ENCODE data around the gene CYB561A3.

Gene CYB561A3

DNA sequence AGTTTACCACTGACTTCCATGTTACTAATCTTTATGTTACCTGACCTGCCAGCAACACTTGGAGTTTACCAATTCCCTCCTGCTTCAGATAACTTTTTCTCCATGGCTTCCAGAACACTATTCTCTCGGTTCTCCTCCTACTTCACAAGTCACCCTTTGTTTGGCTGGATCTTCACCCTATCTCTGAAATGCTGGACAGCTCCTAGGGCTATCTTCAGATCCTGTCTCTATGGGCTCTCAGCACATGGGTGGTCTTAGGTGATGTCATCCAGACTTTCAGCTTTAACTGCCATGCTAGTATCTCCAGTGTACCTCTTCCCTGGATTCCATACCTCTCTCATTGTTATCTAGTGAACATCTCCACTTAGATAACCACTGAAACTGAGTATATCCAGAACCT is 54.3 kb downstream of the CYB561A3 start:
- peaks cover 98% of the 10 kb centered on the region for H3K36me3 ChIP-seq (ENCODE audit: control insufficient read depth, insufficient read depth, low read length, severe bottlenecking)

DNA sequence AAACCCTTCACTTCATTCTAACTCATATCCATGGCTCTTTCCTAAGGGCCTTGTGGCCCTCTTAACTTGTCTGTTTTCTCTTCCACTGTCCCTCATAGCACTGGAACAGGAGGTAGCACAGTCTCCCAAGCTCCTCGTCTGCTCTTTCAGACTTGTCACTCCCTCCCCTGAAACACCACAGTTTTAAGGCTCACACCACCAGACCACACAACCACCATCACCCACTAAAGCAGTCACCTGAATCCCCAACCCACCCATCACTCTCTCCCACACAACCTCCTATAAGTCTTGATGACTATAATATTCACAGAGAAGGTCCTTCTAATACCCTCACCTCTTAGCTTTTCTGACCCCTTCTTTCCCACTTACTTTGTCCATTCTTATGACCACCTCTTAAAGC is 55.5 kb downstream of the CYB561A3 start:
- no peaks in the 10 kb centered on the region for H3K4me1 ChIP-seq (ENCODE audit: control insufficient read depth, insufficient read depth, low read length)
- peaks cover 98% of the 10 kb centered on the region for H3K36me3 ChIP-seq (ENCODE audit: control insufficient read depth, insufficient read depth, low read length, severe bottlenecking)
- no peaks in the 10 kb centered on the region for H3K9me3 ChIP-seq (ENCODE audit: control insufficient read depth, low read length)
- H3K9ac ChIP-seq (ENCODE audit: low read length): no peak overlapping the region
- no peak overlapping the region for H3K4me3 ChIP-seq (ENCODE audit: low read length)
- no peaks in the 10 kb centered on the region for H3K27me3 ChIP-seq (replicated peaks; ENCODE audit: control insufficient read depth, insufficient read depth, low read length)
- DNase-seq (ENCODE audit: low read depth): no peak

More for the DNA sequence above, 54.3 kb downstream of the CYB561A3 start:
- DNase-seq (ENCODE audit: low read depth): no peak
- Histone ChIP-seq H3K9me3 (ENCODE audit: control insufficient read depth, low read length) (no peaks in the 10 kb centered on the region), H3K27me3 (replicated peaks; ENCODE audit: control insufficient read depth, insufficient read depth, low read length) (no peaks in the 10 kb centered on the region), H3K4me1 (ENCODE audit: control insufficient read depth, insufficient read depth, low read length) (no peaks in the 10 kb centered on the region), H3K4me3 (ENCODE audit: low read length) (no peak overlapping the region), H3K9ac (ENCODE audit: low read length) (no peak overlapping the region)

DNA sequence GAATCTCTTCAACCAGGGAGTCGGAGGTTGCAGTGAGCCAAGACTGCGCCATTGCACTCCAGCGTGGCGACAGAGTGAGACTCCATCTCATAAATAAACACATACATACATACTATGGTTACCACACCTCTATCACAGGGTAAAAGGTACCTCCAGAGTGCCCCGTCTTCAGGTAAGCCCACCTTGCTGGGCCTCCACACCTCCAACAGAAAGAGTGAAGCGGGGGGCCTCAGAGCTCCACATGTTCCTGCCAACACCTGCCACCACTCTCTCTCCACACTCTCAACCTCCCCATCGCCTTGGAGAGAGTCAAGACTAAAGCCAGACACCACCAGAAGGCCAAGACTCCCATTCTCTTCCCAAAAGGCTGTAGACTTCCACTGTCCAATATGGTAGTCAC is 56.3 kb downstream of the CYB561A3 start:
- no peaks in the 10 kb centered on the region for H3K27me3 ChIP-seq (replicated peaks; ENCODE audit: control insufficient read depth, insufficient read depth, low read length)
- no peaks in the 10 kb centered on the region for H3K4me1 ChIP-seq (ENCODE audit: control insufficient read depth, insufficient read depth, low read length)
- H3K4me3 ChIP-seq (ENCODE audit: low read length): no peak overlapping the region
- no peaks in the 10 kb centered on the region for H3K9me3 ChIP-seq (ENCODE audit: control insufficient read depth, low read length)
- H3K9ac ChIP-seq (ENCODE audit: low read length): no peak overlapping the region
- H3K36me3 ChIP-seq (ENCODE audit: control insufficient read depth, insufficient read depth, low read length, severe bottlenecking): peaks cover 98% of the 10 kb centered on the region
- no peak for DNase-seq (ENCODE audit: low read depth)

DNA sequence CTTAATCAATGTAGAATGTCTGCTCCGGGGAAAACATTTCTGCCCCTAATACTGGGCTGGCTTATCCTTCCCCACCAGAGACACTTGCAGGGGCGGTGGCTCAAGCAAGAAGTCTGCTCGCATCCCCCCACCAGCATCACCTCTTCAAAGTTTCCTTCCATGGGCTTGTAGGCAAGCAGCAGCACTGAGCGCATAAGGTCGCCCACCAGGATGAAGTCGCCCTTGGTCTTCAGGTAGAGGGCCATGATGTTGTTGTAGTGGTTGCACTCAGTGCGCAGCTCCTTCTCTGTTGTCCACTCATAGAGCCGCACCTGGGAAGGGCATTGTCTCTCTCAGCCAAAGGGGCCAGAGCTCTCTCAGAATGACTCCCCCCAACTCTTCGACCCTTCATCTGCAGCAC is 58.0 kb downstream of the CYB561A3 start:
- Histone ChIP-seq H3K4me1 (ENCODE audit: control insufficient read depth, insufficient read depth, low read length) (peaks cover 4% of the 10 kb centered on the region), H3K4me3 (ENCODE audit: low read length) (no peak overlapping the region), H3K27me3 (replicated peaks; ENCODE audit: control insufficient read depth, insufficient read depth, low read length) (no peaks in the 10 kb centered on the region), H3K36me3 (ENCODE audit: control insufficient read depth, insufficient read depth, low read length, severe bottlenecking) (peaks cover 98% of the 10 kb centered on the region), H3K9me3 (ENCODE audit: control insufficient read depth, low read length) (no peaks in the 10 kb centered on the region), H3K9ac (ENCODE audit: low read length) (no peak overlapping the region)
- DNase-seq (ENCODE audit: low read depth): no peak

DNA sequence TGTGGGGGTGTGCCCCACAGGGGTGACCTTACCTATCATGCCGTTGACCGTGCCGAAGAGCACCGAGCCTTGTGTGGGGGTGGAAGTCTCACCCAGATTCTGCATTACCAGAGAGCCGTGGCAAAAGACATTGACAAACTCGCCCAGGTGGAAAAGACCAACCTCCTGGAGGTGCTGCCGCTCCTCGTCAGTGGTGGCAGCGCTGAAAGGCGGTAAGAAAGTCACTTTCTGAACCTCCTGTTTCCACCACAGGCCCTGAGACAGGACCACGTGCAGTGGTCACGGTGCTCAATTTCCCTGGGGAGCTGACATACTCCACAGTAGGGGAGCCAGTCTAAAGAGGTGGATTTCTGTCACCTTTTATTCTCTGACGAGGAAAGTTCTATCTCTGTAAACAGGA is 59.1 kb downstream of the CYB561A3 start:
- Histone ChIP-seq H3K36me3 (ENCODE audit: control insufficient read depth, insufficient read depth, low read length, severe bottlenecking) (peaks cover 88% of the 10 kb centered on the region), H3K27me3 (replicated peaks; ENCODE audit: control insufficient read depth, insufficient read depth, low read length) (no peaks in the 10 kb centered on the region), H3K4me1 (ENCODE audit: control insufficient read depth, insufficient read depth, low read length) (peaks cover 15% of the 10 kb centered on the region), H3K9me3 (ENCODE audit: control insufficient read depth, low read length) (no peaks in the 10 kb centered on the region), H3K4me3 (ENCODE audit: low read length) (no peak overlapping the region), H3K9ac (ENCODE audit: low read length) (no peak overlapping the region)
- DNase-seq (ENCODE audit: low read depth): no peak
